ENCODE data around the gene HAUS6.

Gene HAUS6

DNA sequence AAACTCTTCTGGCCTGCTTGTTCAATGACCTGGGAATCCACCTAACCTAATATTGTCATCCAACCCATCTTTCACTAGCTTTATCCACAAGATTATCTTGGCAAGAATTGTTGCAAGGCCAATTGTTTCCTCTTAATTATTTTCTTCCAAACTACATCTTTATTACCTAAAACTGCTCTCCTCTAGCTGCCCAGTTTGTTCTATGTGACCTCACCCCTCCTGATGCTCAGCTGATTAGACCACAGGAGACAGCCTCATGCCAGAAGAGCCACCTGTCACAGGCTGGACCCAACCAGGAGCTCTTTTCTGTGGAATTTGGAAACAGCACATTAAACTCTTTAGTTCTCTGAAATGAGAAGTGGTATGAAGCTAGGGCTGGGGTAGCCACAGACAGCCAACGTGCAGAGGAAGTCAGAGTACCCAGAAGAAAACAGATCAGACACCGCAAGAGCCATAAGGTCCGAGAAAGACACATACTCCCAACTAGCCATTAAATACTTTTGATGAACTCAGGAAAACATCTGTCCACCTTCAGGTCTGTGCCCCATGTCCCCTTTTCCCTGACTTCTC is 81.7 kb downstream of the HAUS6 start:
- Histone ChIP-seq H3K27ac (ENCODE audit: insufficient read depth, low read length, poor library complexity, severe bottlenecking) (no peak overlapping the region), H3K4me3 (ENCODE audit: insufficient read depth, low read depth, low read length, poor library complexity, severe bottlenecking) (no peak overlapping the region), H3K9me3 (ENCODE audit: control insufficient read depth, low read length) (no peaks in the 10 kb centered on the region), H3K36me3 (ENCODE audit: control insufficient read depth, insufficient read depth, low read length) (no peaks in the 10 kb centered on the region), H3K4me1 (ENCODE audit: control insufficient read depth, insufficient read depth, low read length, poor library complexity, severe bottlenecking) (no peaks in the 10 kb centered on the region), H3K27me3 (replicated peaks; ENCODE audit: control insufficient read depth, insufficient read depth, low read length, poor library complexity, severe bottlenecking) (no peaks in the 10 kb centered on the region)
- no peak for DNase-seq

DNA sequence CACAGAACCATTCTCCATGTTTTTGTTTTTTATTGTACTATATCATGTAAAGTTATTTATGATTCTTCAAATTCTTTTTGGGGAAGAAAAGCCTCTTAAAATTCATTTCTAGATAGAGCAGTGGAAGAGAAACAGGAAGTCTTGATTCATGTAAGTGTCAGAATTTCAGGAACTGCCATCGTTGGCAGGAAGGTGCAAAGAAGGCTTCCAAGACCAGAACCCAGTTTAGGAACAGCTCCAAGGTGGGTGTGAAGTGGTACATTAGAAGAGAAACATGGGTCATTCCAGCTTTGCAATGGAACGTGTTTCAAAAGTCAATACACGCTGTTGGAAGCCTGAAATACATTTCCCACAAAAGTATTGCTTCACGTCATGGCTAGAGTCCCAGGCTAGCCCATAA is 84.5 kb downstream of the HAUS6 start:
- H3K4me1 ChIP-seq (ENCODE audit: control insufficient read depth, insufficient read depth, low read length, poor library complexity, severe bottlenecking): no peaks in the 10 kb centered on the region
- no peak overlapping the region for H3K27ac ChIP-seq (ENCODE audit: insufficient read depth, low read length, poor library complexity, severe bottlenecking)
- DNase-seq: no peak

DNA sequence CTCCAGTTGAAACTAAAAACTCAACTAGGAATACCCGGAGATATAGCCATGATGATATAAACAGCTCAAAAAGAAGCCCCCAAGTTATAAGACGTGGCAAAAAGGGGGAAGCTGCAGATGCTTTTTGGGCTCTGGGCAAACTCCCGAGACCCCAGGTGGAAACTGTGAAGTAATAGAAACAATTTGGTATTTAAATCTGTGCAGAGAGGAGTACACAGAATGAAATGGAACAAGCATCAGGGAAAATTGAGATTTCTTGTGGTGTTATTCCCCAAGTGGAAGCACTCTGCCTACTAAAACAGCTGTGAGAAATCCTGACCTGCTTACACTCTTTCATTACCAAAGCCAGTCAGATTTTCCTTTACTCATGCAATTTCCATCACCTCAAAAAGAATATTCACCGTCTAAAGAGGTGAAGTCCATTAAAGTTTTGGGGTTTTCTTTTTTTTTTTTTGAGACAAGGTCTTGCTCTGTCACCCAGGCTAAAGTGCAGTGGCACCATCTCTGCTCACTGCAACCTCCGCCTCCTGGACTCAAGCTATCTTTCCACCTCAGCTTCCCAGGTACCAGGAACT is 93.2 kb downstream of the HAUS6 start:
- no peaks in the 10 kb centered on the region for H3K9me3 ChIP-seq (ENCODE audit: control insufficient read depth, low read length)
- H3K27me3 ChIP-seq (replicated peaks; ENCODE audit: control insufficient read depth, insufficient read depth, low read length, poor library complexity, severe bottlenecking): no peaks in the 10 kb centered on the region
- no peak for DNase-seq

More for the DNA sequence above, 84.5 kb downstream of the HAUS6 start:
- Histone ChIP-seq H3K4me3 (ENCODE audit: insufficient read depth, low read depth, low read length, poor library complexity, severe bottlenecking) (no peak overlapping the region), H3K9me3 (ENCODE audit: control insufficient read depth, low read length) (no peaks in the 10 kb centered on the region), H3K27me3 (replicated peaks; ENCODE audit: control insufficient read depth, insufficient read depth, low read length, poor library complexity, severe bottlenecking) (no peaks in the 10 kb centered on the region), H3K36me3 (ENCODE audit: control insufficient read depth, insufficient read depth, low read length) (no peaks in the 10 kb centered on the region)

More for the DNA sequence above, 93.2 kb downstream of the HAUS6 start:
- H3K36me3 ChIP-seq (ENCODE audit: control insufficient read depth, insufficient read depth, low read length): no peaks in the 10 kb centered on the region
- H3K4me1 ChIP-seq (ENCODE audit: control insufficient read depth, insufficient read depth, low read length, poor library complexity, severe bottlenecking): no peaks in the 10 kb centered on the region
- H3K4me3 ChIP-seq (ENCODE audit: insufficient read depth, low read depth, low read length, poor library complexity, severe bottlenecking): no peak overlapping the region
- no peak overlapping the region for H3K27ac ChIP-seq (ENCODE audit: insufficient read depth, low read length, poor library complexity, severe bottlenecking)
